Measurements from ENCODE around the gene RNF44. TPM values are rescaled to one million over a fixed set of nuclear protein-coding genes. Genes with fewer than 3 reads are reported as not detected.
A peak's percentile ranks its signal among the peaks of the same experiment; 100 is the strongest.

RNF44 gene
- total RNA-seq, 4 donors from 2014 or later: 8.8 to 23.1 (median 15.5) TPM

- intact Hi-C loops (cut with DNase I): no loop called here
- peak overlapping the region in 2 of 4 donors; percentile 67 to 93 for H3K4me3 ChIP-seq
- no peak for TF ChIP-seq POLR2A (IDR thresholded peaks at IDR 0.05)
- TF ChIP-seq, protein P1, sequence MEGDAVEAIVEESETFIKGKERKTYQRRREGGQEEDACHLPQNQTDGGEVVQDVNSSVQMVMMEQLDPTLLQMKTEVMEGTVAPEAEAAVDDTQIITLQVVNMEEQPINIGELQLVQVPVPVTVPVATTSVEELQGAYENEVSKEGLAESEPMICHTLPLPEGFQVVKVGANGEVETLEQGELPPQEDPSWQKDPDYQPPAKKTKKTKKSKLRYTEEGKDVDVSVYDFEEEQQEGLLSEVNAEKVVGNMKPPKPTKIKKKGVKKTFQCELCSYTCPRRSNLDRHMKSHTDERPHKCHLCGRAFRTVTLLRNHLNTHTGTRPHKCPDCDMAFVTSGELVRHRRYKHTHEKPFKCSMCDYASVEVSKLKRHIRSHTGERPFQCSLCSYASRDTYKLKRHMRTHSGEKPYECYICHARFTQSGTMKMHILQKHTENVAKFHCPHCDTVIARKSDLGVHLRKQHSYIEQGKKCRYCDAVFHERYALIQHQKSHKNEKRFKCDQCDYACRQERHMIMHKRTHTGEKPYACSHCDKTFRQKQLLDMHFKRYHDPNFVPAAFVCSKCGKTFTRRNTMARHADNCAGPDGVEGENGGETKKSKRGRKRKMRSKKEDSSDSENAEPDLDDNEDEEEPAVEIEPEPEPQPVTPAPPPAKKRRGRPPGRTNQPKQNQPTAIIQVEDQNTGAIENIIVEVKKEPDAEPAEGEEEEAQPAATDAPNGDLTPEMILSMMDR (IDR thresholded peaks at IDR 0.05): no peak
- no peak for DNase-seq
- 69 to 82% methylated on average over 3 to 4 of the region's 8 CpGs for WGBS, 2 donors
- H3K27ac ChIP-seq: peak overlapping the region; percentile 91 to 95 (median 92)
- no peaks in the 10 kb centered on the region for H3K9me3 ChIP-seq
- no peaks in the 10 kb centered on the region for H3K27me3 ChIP-seq
- no peaks in the 10 kb centered on the region for H3K36me3 ChIP-seq
- peaks cover 25 to 73% (median 33%) of the 10 kb centered on the region in 3 donors for H3K4me1 ChIP-seq
These were observed 3.7 kb upstream of the RNF44 start for GRCh38 chr5:176540956-176541337.

GRCh38 chr5:176540476-176540899, 3.3 kb upstream of the RNF44 start:
- Histone ChIP-seq H3K36me3 (no peaks in the 10 kb centered on the region), H3K4me1 (peaks cover 26 to 73% (median 38%) of the 10 kb centered on the region in 3 donors), H3K27ac (peak overlapping the region in 2 of 4 donors; percentile 91 to 95), H3K4me3 (no peak overlapping the region), H3K27me3 (no peaks in the 10 kb centered on the region), H3K9me3 (no peaks in the 10 kb centered on the region)
- no peak for DNase-seq
- TF ChIP-seq POLR2A (IDR thresholded peaks at IDR 0.05): no peak
- TF ChIP-seq, protein P1 (IDR thresholded peaks at IDR 0.05): no peak
- WGBS, 2 donors: 83 to 100% methylated on average over 1 to 8 of the region's 8 CpGs
- intact Hi-C loops (cut with DNase I): no loop called here

DNA sequence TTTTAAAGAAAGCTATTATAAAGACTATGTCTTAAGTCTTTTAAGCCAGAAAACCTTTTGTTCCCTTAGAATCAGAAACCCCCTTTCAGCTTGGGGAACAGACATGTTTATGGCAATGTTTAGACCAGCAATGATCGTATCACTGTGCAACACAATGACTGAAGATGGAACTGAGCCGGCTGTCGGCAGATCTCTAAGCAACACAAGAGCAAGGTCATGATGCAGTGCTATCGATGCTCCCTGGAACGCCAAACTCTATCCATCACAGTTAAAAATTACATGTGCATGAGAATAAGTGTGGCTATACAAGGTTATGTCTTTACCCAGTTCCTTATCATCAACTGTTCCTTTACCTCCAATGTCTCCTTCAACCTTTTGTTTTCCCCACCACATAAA, 1.8 kb upstream of the RNF44 start:
- Histone ChIP-seq H3K4me1 (peaks cover 40 to 74% (median 53%) of the 10 kb centered on the region in 3 donors), H3K4me3 (no peak overlapping the region), H3K27ac (peak overlapping the region in 2 of 4 donors; percentile 99 to 100), H3K27me3 (no peaks in the 10 kb centered on the region), H3K9me3 (no peaks in the 10 kb centered on the region), H3K36me3 (no peaks in the 10 kb centered on the region)
- no peak for TF ChIP-seq POLR2A (IDR thresholded peaks at IDR 0.05)
- TF ChIP-seq, protein P1 (IDR thresholded peaks at IDR 0.05): no peak
- DNase-seq: no peak
- intact Hi-C loops (cut with DNase I): loop anchor here (10.0 kb wide), 1 partner anchor 124 kb away; the partner anchor contains the start of gene CLTB
- 27 to 30% methylated on average over 5 of the region's 5 CpGs for WGBS, 2 donors

DNA sequence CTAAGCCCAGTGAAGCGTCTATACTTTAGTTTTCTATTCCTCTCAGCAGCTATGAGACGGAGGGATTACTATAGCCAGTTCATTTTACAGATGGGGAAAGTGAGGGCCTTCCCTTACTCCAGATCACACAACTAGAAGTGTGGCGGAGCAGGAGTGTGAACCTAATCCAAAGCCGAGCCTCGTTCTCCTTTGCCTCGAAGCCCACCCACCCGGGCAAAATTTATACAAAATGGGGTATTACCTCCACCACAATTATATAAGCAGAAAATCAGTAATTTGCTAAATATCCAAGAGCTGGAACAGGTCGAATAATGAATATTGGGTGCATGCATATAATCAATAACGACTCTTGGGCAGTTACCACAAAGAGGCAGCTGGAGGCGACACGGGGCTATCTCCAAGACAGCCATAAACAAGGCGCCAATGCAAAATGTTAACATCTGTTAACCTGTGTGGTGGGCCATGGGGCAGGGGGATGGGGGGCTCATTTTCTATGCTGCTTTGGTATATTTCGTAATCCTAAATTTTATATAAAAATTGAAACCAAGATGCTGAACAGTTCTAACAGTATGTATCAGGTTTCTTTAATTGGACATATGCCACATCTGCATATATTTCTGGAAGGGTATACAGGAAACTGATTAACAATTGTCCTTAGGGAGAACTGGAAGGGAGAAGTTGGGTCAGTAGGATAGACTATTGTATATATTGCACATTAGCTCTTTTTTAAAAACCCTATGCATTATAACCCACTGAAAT, 1.2 kb upstream of the RNF44 start:
- DNase-seq: no peak
- 16 to 25% methylated on average over 12 to 13 of the region's 13 CpGs for WGBS, 2 donors
- peak overlapping the region in 3 of 4 donors; percentile 81 to 97 (median 88) for H3K4me3 ChIP-seq
- intact Hi-C loops (cut with DNase I): loop anchor here (10.0 kb wide), 1 partner anchor 124 kb away; the partner anchor contains the start of gene CLTB
- no peaks in the 10 kb centered on the region for H3K27me3 ChIP-seq
- H3K4me1 ChIP-seq: peaks cover 42 to 76% (median 58%) of the 10 kb centered on the region in 3 donors
- H3K36me3 ChIP-seq: no peaks in the 10 kb centered on the region
- H3K9me3 ChIP-seq: no peaks in the 10 kb centered on the region
- peak overlapping the region; percentile 96 to 100 (median 99) for H3K27ac ChIP-seq
- TF ChIP-seq POLR2A (IDR thresholded peaks at IDR 0.05): no peak
- TF ChIP-seq, protein P1 (IDR thresholded peaks at IDR 0.05): no peak

DNA sequence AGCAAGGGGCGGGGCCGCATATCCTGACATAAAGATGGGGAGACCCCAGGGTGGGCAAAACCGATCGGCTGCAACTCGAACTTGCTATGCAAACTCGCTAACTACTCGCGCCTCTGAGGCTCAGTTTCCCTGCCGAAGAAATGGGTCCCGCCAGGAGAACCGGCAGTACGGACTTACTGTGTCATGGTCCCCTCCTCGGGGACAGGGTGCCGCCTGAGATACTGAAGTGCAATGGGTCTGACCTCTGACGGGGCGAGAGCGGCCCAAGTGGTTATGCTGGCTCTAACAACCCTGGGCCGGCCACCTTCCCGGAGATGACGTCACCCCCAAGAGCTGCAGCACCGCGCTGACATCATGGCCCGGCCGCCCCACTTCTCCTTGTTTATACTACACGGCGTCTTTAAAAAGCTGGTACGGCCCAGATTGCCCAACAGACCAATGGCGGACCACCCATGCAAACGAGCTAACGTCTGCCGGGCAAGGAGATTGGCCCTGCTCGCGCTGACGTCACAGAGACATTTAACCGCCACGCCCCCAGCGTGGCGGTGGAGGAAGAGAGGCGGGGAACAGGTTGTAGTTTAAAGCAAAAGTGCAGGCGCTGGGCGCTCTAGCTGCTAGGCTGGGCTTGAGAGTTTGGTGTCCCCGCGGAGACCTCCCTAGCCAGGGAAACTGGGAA, 490 bp upstream of the RNF44 start:
- DNase-seq: peak; percentile 98
- Histone ChIP-seq H3K4me1 (peaks cover 49 to 81% (median 63%) of the 10 kb centered on the region in 3 donors), H3K27ac (peak overlapping the region; percentile 96 to 100 (median 99)), H3K9me3 (no peaks in the 10 kb centered on the region), H3K36me3 (no peaks in the 10 kb centered on the region), H3K4me3 (peak overlapping the region; percentile 78 to 97 (median 84)), H3K27me3 (no peaks in the 10 kb centered on the region)
- TF ChIP-seq POLR2A (IDR thresholded peaks at IDR 0.05): peak in 2 of 4 donors; percentile 65 to 91
- TF ChIP-seq, protein P1 (IDR thresholded peaks at IDR 0.05): no peak
- intact Hi-C loops (cut with DNase I): loop anchor here (10.0 kb wide), 1 partner anchor 123 kb away; the partner anchor contains the start of gene CLTB
- WGBS, 2 donors: 0 to 1% methylated on average over 20 to 21 of the region's 43 CpGs
